Measurements from ENCODE around the gene ADGRV1. TPM values are rescaled to one million over a fixed set of nuclear protein-coding genes. Genes with fewer than 3 reads are reported as not detected.

The ADGRV1 gene
- total RNA-seq, 1 experiment from 2014 or later, result 64.8 TPM

DNA sequence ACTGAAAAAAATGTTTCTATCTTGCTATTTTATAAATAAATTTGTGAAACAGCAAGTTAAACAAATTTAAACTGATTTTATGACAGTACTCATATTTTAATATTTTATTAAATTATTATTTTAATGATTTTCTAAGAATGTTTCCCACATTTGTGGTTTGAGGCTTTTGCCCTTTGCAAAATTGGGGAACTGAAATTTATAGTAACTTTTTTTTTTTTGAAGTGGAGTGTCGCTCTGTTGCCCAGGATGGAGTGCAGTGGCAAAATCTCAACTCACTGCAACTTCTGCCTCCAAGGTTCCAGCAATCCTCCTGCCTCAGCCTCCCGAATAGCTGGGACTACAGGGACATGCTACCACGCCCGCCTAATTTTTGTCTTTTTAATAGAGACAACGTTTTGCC lies 7.2 kb upstream of the ADGRV1 start:
- Histone ChIP-seq H2BK12ac (ENCODE audit: insufficient read length, low read depth, low read length) (no peak overlapping the region), H2AFZ (ENCODE audit: low read length) (no peak overlapping the region), H4K20me1 (ENCODE audit: control insufficient read depth, insufficient read depth, insufficient read length) (no peaks in the 10 kb centered on the region), H2BK5ac (ENCODE audit: insufficient read length, low read length) (no peak overlapping the region), H3K4me1 (ENCODE audit: insufficient read depth, low read length) (peaks cover 15% of the 10 kb centered on the region), H3K23me2 (ENCODE audit: insufficient read length, low read depth, low read length, poor library complexity, severe bottlenecking) (no peaks in the 10 kb centered on the region), H3K27ac (ENCODE audit: insufficient read length, low read depth, low read length) (no peak overlapping the region), H4K8ac (replicated peaks; ENCODE audit: insufficient read length, low read depth, low read length) (no peak overlapping the region), H3K4me2 (ENCODE audit: insufficient read depth, insufficient read length, low read length) (no peak overlapping the region), H2BK15ac (ENCODE audit: low read depth, low read length) (no peak overlapping the region), H2AK5ac (ENCODE audit: insufficient read length, low read length) (no peak overlapping the region), H3K9me3 (ENCODE audit: control insufficient read depth, low read depth, low read length) (no peaks in the 10 kb centered on the region), H3K56ac (ENCODE audit: insufficient read length, low read depth, low read length) (no peak overlapping the region), H3K9ac (ENCODE audit: extremely low read depth, insufficient read length, low read length) (no peak overlapping the region), H3K79me1 (ENCODE audit: insufficient read depth, low read depth, low read length, poor library complexity, severe bottlenecking) (no peaks in the 10 kb centered on the region), H3T11ph (ENCODE audit: low read length) (no peak overlapping the region), H3K18ac (ENCODE audit: insufficient read length, low read depth, low read length) (no peak overlapping the region), H3K14ac (ENCODE audit: insufficient read depth, low read length) (no peak overlapping the region), H4K91ac (ENCODE audit: insufficient read length, low read depth, low read length) (no peak overlapping the region), H4K5ac (ENCODE audit: insufficient read length, low read depth, low read length) (no peak overlapping the region), H3K27me3 (ENCODE audit: insufficient read depth, low read length) (no peaks in the 10 kb centered on the region), H3K23ac (ENCODE audit: insufficient read length, low read depth, low read length) (no peak overlapping the region), H3K4ac (ENCODE audit: low read depth, low read length) (no peak overlapping the region), H2BK20ac (ENCODE audit: low read depth, low read length, poor library complexity, severe bottlenecking) (no peak overlapping the region), H2BK120ac (ENCODE audit: low read depth, low read length, poor library complexity, severe bottlenecking) (no peak overlapping the region), H3K79me2 (ENCODE audit: insufficient read depth, low read length) (no peaks in the 10 kb centered on the region)
- Mint-ChIP-seq H3K4me3 (no peak overlapping the region), H3K9me3 (no peaks in the 10 kb centered on the region), H3K27me3 (ENCODE audit: low read depth) (0 out of 2 replicates have a peak, but pooled peaks cover 2% of the 10 kb centered on the region), H3K36me3 (ENCODE audit: insufficient read depth in 1 of 3, low read depth in 3 of 3) (no peaks in the 10 kb centered on the region; a peak in 2 of 7 replicates), H3K27ac (peak overlapping the region in 1 of 3 experiments; percentile 49; a peak in 1 of 7 replicates), H3K4me1 (peaks cover 51 to 59% of the 10 kb centered on the region in 2 experiments)
- WGBS (ENCODE audit: extremely low coverage, insufficient read length, low lambda C conversion rate), result no CpG with 5 or more reads among the region's 5 CpGs
- TF ChIP-seq CTCF (conservative IDR thresholded peaks at IDR 0.05), result no peak
- no peak for DNase-seq

All from H9 (cell line).